Measurements from ENCODE around the gene N4BP3.
A peak's percentile ranks its signal among the peaks of the same experiment; 100 is the strongest.

The N4BP3 gene

DNA sequence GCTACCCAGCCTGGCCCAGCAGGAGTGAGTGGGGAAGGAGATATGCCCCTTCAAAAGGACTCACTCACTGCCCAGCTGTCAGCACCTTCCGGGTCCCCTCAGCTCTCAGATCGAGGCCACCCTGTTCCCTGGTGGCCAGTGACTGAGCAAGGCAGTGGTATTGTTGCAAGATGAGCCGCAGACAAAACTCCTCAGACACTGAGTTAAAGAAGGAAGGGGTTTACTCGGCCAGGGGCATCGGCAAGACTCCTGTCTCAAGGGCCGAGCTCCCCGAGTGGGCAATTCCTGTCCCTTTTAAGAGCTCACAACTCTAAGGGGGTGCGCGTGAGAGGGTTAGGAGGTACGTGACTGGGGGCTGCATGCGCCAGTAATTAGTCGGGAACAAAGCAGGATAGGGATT is 9.7 kb upstream of the N4BP3 start:
- DNase-seq (ENCODE audit: low read depth) = no peak

DNA sequence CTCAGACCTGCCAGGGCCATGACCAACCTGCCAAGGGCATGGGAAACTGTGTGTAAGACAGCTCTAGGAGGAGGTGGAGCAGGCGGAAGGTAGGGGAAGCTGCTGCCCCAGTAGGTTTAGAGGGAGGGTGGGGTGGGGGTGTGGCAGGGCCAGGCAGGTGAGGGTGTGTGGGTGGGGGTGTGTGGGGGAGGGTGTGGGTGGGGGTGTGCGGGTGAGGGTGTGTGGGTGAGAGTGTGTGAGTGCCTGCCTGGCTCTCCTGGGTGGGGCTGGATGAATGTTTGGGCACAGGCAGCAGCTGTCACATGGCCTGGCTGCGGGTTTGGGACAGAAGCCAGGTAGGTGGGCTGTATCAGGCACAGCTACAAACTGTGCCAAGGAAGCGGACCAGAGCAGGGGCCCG is 8.8 kb upstream of the N4BP3 start:
- DNase-seq (ENCODE audit: low read depth) = no peak

- DNase-seq (ENCODE audit: low read depth) = no peak
Measured at GRCh38 chr5:178106086-178106485, 7.2 kb upstream of the N4BP3 start.

DNA sequence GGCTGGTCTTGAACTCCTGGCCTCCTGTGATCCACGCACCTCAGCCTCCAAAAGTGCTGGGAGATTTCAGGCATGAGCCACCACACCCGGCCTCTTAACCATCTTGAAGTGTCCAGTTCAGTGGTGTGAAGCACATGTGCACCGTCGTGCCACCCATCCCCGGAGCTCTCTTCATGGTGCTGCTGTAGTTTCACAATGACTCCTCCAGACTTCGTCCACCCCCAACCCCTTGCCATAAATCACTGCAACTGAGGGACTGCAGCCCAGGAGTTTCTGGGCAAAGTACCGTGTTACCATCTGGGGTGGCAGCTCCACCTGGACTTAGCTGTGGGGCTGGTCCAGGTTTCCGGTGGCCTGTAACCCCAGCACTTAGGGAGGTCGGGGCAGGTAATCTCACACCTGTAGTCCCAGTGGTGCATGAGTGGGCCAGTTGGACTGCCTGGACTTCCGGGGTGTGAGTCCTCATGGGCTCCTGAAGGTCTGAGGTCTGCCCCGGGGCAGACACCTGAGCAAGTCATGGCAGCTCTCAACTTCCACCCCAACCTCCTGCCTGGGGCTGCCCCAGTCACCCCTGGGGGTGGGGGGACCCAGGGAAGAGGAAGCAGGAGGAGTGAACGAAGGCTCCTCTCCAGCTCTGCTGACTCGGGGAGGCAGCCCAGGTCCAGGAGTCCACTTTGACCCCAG is 6.6 kb upstream of the N4BP3 start:
- no peak for DNase-seq (ENCODE audit: low read depth)

- no peak for DNase-seq (ENCODE audit: low read depth)
Measured at GRCh38 chr5:178107756-178108310, 5.5 kb upstream of the N4BP3 start.

DNA sequence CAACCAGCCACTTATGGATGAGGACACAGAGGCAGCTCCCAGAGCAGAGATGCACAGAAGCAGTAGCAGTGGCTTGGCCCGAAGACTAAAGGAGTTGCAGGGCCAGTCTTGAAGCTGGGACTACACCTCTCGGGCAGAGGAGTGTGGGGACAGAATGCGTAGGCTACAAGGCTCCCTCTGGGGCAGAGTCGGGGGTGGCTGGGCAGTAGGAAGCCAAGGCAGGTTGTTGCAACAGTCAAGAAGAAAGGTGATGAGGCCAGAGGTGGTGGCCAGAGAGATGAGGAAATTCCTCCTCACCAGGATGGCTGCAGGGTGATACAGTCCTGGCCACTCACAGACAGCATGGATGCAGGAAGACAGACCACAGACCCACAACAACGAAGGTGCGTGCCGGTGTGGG is 4.9 kb upstream of the N4BP3 start:
- DNase-seq (ENCODE audit: low read depth) = no peak

DNA sequence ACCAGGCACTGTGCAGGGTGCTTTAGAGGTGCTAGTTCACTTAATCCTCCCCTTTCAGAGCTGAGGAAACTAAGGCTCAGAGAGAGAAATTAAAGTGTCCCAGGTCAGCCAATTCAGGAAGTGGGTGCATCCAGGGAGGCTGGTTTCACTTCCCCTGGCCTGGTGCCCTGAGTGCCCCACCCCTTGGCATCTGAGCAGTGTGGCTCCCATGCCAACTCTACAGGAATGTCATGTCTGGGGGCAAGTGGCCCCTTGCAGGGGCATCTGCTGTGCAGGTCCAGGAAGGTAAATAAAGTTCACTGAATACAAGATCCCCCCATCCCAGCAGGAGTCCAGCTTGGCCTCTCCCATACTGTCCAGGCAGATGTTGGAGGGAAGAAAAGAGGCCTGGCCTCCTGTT is 4.4 kb upstream of the N4BP3 start:
- DNase-seq (ENCODE audit: low read depth) = no peak

- DNase-seq (ENCODE audit: low read depth) = no peak
Measured at GRCh38 chr5:178110511-178110910, 2.8 kb upstream of the N4BP3 start.

GRCh38 chr5:178111925-178112324 is 1.4 kb upstream of the N4BP3 start:
- DNase-seq (ENCODE audit: low read depth) = peak; percentile 17

DNA sequence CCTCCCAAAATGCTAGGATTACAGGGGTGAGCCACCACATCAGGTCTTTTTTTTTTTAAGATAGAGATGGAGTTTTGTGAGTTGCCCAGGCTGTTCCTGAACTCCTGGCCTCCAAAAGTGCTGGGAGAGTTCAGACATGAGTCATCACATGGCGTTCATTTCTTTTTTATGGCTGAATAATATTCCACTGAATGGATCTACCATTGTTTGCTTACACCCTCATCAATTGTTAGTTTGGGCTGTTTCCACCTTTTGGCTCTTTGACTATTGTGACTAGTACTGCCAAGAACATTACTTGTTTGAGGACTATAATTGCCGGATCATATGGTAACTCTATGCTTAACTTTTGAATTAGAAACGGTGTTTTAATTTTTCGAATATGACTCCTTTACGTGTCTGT is 787 bp upstream of the N4BP3 start:
- DNase-seq (ENCODE audit: low read depth) = no peak

DNA sequence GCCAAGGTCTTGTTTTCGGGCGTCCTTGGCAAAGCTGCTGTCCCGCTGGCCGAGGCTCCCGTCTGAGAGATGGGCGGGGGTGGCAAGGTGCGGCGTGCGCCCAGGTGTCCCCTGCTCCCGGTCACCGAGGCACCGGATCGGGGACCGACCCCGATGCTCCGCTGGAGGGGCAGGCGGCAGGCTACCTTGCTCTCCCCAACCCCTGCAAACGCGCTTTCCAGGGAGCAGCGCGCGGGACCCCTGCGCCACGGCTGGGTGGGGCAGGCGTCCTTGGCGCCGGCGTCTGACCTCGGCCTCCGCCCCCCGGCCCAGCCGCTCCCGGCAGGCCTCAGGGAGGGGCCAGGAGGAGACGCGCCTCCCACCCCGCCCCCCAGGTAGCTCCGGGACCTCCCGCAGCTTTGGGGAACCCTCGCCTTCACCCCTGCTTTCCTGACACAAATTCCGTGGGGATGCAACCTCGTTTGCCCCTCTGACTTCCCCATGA is 551 bp downstream of the N4BP3 start:
- no peak for DNase-seq (ENCODE audit: low read depth)

DNA sequence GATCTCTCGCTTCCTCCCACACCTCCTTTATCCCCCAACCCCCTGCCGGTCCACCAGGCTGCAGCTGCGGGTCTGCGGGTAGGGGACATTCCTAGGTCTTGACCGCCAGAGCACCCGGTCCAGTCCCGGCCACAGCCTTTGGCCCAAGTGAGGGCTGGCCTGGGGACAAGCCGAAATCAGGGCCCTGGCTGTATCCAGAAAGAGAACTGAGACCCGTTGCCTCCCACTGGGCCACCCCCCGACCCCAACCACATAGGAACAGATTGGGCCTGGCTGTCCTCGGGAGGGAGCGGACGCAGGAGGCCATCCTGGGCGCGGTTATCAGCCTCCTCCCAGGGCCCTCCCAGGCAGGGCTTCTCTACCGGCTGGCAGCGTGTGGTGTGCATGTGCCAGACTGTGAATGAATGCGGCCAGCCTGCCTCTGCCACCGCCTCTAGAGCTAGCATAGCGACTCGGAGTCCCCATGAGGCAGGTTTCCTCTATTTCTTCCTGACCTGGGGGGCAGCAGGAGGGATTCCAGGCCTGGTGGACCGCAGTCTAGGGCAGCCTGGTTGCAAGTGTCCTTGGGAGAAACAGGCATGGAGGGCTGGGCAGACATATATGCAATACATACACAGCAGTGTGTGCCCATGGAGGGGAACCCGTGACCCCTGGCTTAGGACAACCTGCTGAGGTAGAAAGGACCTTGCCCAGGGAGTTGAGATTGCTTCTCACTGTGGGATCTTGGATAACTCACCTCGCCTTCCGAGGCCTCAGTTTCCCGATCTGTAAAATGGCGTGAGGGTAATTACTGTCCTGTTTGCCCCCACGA is 1.2 kb downstream of the N4BP3 start:
- DNase-seq (ENCODE audit: low read depth) = no peak

GRCh38 chr5:178115136-178115813 is 1.9 kb downstream of the N4BP3 start:
- DNase-seq (ENCODE audit: low read depth) = no peak

DNA sequence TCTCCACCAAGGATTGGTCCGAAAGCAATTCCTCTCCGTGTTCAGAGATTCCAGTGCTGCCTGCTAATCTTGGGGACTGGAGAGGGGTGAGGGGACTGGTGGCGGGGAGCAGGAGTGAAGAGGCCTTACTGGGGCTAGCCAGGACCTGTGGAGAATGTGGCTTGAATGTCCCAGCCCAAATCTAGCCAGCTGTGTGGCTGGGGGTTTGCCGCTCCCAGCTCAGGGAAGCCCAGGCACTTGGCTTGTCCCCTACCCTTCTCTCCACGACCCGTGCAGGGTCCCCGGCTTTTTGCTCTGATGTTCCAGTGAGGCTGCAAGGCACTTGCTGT is 2.4 kb downstream of the N4BP3 start:
- DNase-seq (ENCODE audit: low read depth) = no peak

DNA sequence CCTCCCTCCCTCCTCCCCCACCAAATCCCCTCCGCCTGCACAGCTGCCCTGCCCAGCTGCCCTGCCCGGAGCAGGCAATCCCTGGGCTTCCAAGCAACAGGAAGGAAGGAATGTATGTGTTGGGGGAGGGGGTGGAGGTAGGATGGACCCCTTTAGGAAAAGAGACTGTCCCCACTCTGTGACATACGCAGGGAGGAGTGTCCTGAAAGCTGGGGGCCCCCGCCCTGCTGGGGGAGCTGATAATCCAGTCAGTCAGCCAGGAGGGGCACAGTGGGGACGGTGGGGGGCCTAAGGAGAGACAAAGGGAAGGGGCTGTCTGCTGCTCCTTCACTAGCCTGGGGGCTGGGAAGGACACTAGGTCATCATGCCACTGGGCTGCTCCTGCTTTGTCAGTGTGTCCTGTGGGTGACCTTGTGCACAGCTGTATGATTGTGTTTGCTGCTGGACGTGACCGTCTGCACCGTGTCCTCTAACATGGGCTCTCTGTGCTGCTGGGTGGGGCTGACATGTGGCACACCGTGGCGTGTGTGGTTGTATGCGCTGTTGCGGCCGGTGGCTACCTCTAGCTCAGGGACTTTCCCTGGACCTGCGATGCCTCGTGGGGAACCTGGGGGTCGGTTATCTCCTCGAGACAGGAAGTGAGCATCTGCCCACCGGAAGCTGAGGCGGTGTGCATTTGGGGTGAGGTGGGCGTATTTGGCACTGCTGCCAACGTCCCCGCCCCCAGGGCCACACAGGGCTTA is 3.0 kb downstream of the N4BP3 start:
- DNase-seq (ENCODE audit: low read depth) = no peak

- DNase-seq (ENCODE audit: low read depth) = no peak
Measured at GRCh38 chr5:178117923-178118701, 4.8 kb downstream of the N4BP3 start.

DNA sequence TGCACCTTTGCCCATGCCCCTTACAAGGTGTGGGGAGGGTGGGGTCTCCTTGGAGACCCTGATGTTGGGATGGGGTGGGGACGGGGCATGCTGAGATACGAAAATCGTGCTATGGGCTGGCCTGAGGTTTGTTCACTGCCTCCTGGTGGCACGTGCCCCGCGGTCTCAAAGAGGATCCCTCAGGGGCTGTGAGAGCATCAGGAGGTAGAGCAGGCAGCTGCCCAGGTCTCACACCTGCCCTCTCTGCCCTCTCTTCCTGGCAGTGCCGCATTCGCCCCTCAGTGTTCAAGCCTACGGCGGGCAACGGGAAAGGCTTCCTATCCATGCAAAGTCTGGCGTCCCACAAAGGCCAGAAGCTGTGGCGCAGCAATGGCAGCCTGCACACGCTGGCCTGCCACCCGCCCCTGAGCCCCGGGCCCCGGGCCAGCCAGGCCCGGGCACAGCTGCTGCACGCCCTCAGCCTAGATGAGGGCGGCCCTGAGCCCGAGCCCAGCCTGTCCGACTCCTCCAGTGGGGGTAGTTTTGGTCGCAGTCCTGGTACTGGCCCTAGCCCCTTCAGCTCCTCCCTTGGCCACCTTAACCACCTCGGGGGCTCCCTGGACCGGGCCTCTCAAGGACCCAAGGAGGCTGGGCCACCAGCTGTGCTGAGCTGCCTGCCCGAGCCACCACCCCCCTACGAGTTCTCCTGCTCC is 6.7 kb downstream of the N4BP3 start:
- no peak for DNase-seq (ENCODE audit: low read depth)

GRCh38 chr5:178120607-178121357 is 7.5 kb downstream of the N4BP3 start:
- peak; percentile 3 for DNase-seq (ENCODE audit: low read depth)

DNA sequence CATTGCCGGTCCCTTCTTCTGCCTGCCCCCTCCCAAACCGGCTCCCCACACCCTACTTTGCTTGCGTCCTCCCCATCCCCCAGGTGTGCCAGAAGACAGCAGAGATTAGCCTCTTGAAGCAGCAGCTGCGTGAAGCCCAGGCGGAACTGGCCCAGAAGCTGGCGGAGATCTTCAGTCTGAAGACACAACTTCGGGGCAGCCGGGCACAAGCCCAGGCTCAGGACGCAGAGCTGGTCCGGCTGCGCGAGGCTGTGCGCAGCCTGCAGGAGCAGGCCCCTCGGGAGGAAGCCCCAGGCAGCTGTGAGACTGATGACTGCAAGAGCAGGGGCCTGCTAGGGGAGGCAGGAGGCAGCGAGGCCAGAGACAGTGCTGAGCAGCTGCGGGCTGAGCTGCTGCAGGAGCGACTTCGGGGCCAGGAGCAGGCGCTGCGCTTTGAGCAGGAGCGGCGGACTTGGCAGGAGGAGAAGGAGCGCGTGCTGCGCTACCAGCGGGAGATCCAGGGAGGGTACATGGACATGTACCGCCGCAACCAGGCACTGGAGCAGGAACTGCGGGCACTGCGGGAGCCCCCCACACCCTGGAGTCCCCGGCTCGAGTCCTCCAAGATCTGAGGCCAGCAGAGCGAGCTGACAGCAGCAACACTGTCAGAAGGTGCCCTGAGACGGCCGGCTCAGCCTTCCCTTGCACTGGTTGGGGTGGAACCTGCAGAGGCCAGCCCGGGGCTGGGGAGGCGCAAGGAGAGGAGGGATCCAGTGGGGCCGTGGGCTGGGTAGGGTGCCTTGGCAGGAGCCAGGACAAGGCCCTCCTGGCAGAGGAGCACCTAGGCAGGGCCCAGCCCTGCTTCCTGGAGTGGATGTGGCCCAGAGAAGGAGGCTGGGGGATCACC is 8.3 kb downstream of the N4BP3 start:
- DNase-seq (ENCODE audit: low read depth) = no peak

All from fibroblast of the conjunctiva (primary cell).